GM23338 (cell line): Measurements from ENCODE around the gene GAB2.

ENCODE experiments used
- CTCF ChIP-seq, 2 experiments: fragments of 200-600 bp in 1 of 2; sonication (generic) in 1 of 2; conservative IDR thresholded peaks; 2 replicates each; pipeline versions ENCODE4 v1.5.1 to v1.6.1; 2016 to 2017; ENCODE audit warnings: antibody characterized with exemption in 2 of 2, low read depth in 2 of 2, mild to moderate bottlenecking in 2 of 2, moderate library complexity in 1 of 2
- POLR2AphosphoS5 ChIP-seq: IDR thresholded peaks from 2 replicates; pipeline ENCODE4 v1.6.1; 2016; ENCODE audit warnings: antibody characterized with exemption, low read depth

GRCh38 chr11:78269806-78270205 lies 147.8 kb downstream of the GAB2 start:
- TF ChIP-seq CTCF (conservative IDR thresholded peaks at IDR 0.05; ENCODE audit: low read depth in 2 of 2) = no peak
- TF ChIP-seq POLR2AphosphoS5 = no peak
